ENCODE results near the gene MTMR11.
"Not testable (repeated sequence)": the region's sequence is repeated elsewhere in the genome, so short reads cannot be mapped to it uniquely, and the experiment has no call there.

Gene MTMR11

GRCh38 chr1:149899460-149900284 lies 37.0 kb downstream of the MTMR11 start, which contains the start of gene BOLA1:
Gene BOLA1, plus strand, starts transcription at chr1:149899568. Its CDS starts 492 bp downstream, at chr1:149900060.
- peak; percentile 89 for DNase-seq (ENCODE audit: low spot score)

DNA sequence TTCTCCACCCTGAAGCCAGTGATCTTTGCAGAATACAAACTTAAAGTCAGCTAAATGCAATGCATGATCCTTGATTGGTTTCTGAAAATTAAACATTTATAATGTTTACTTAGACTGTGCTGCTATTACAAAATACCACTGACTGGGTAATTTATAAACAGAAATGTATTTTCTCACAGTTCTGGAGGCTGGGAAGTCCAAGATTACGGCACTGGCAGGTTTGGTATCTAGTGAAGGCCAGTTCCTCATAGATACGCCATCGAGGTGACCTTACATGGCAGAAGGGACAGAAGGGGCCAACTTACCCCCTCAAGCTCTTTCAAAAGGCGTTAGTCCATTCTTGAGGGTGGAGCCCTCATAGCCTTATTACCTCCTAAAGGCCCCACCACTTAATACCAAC lies 40.1 kb downstream of the MTMR11 start:
- no peak for DNase-seq (ENCODE audit: low spot score)

- DNase-seq (ENCODE audit: low spot score) = no peak
These were observed 47.7 kb downstream of the MTMR11 start for GRCh38 chr1:149888999-149889289.

GRCh38 chr1:149888247-149888998 lies 48.3 kb downstream of the MTMR11 start:
- DNase-seq (ENCODE audit: low spot score) = peak; percentile 92

DNA sequence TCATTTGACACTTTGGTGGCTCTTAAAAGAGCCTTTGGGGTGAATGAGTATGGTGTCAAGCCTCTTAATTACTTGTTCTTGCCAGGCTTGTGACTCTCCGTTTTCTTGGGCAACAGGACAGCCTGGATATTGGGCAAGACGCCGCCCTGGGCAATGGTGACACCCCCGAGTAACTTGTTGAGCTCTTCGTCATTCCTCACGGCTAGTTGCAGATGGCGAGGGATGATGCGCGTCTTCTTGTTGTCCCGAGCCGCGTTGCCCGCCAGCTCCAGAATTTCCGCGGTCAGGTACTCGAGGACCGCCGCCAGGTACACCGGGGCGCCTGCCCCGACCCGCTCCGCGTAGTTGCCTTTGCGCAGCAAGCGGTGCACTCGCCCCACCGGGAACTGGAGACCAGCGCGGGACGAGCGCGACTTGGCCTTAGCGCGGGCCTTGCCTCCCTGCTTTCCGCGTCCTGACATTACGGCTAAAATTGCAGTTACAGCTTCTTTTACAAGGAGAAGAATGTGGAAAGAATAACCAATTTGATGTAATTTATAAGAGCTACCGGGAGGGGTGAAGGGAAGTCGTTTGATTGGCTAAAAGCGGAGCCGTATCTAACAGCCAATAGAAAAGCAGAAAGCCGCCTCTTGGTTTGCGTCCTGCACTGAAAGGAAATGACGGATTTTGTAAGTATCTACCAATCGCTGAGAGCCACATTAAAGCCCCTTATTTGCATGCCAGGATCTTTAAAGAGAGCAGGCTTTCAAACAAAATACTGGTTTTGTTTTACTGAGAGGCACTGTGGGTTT lies 49.0 kb downstream of the MTMR11 start:
- DNase-seq (ENCODE audit: low spot score) = peak; percentile 96

DNA sequence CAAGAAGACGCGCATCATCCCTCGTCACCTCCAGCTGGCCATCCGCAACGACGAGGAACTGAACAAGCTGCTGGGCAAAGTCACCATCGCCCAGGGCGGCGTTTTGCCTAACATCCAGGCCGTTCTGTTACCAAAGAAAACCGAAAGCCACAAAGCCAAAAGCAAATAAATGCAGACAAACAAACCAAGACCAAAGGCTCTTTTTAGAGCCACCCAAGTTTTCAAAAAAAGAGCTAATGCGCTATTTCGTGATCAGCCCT lies 49.6 kb downstream of the MTMR11 start:
- DNase-seq (ENCODE audit: low spot score) = not testable (repeated sequence)

GRCh38 chr1:149886396-149887195 lies 50.1 kb downstream of the MTMR11 start:
- peak; percentile 97 for DNase-seq (ENCODE audit: low spot score)

DNA sequence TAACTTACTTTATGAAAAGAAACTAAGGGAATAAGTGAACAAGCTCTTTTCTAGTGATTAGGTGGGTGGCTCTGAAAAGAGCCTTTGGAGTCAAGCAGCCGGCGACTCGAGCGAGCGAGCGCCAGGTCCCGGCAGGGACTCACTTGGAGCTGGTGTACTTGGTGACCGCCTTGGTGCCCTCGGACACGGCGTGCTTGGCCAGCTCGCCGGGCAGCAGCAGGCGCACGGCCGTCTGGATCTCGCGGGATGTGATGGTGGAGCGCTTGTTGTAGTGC lies 50.6 kb downstream of the MTMR11 start:
- DNase-seq (ENCODE audit: low spot score) = not testable (repeated sequence)

GRCh38 chr1:149885339-149886120 lies 51.1 kb downstream of the MTMR11 start:
- DNase-seq (ENCODE audit: low spot score) = peak; percentile 85

- DNase-seq (ENCODE audit: low spot score) = peak; percentile 36
These were observed 52.0 kb downstream of the MTMR11 start for GRCh38 chr1:149884433-149885338.

DNA sequence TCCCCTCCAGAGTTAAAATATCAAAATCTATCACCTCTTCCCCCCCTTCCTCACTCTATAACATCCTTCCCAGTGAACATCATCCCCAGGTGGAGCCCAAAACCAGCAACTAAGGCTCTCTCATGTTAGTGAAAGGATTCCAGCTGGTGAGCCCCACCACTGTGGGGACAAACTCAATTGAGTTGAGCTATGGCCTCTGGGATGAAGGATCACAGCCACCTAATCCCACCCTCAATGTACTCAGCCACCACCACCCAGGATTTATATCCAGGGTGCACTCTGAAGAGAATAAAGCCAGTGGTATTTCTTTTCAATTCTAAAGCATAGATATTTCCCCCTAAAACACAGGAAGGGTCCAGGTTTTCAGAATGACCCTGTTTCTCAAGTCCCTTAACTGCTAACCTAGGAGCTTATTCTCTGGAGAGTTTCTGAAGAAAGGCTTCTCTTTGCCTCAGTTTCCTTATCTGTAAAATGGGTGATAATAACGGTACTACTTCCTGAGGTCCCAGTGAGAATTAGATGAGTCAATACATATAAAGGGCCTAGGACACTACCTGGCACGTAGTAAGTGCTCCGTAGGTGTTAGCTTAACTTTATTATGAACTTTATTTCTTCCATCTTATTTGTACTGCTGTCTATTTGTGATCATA lies 53.0 kb downstream of the MTMR11 start:
- no peak for DNase-seq (ENCODE audit: low spot score)

DNA sequence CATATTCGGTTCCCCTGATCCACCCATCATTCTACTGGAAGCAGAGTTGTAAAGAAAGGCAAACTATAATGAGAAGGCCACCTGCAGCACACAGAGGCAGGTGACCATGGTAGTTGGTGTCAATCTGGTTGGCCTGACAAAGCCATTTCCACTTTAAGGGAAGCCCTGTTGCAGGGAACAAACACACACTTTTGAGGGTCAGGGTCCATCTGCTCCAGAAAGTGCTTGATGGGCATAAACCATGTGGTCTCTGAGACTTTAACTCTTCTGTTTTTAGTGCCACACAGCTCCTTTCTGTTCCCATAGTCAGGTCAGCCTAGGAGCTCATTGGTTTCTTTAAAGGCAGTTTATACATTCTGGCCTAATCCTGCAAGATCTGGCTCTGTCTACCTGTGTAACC lies 54.8 kb downstream of the MTMR11 start:
- DNase-seq (ENCODE audit: low spot score) = no peak

- DNase-seq (ENCODE audit: low spot score) = no peak
These were observed 57.1 kb downstream of the MTMR11 start for GRCh38 chr1:149879556-149879955.
